ENCODE data around the gene JMJD7.

The JMJD7 gene

DNA sequence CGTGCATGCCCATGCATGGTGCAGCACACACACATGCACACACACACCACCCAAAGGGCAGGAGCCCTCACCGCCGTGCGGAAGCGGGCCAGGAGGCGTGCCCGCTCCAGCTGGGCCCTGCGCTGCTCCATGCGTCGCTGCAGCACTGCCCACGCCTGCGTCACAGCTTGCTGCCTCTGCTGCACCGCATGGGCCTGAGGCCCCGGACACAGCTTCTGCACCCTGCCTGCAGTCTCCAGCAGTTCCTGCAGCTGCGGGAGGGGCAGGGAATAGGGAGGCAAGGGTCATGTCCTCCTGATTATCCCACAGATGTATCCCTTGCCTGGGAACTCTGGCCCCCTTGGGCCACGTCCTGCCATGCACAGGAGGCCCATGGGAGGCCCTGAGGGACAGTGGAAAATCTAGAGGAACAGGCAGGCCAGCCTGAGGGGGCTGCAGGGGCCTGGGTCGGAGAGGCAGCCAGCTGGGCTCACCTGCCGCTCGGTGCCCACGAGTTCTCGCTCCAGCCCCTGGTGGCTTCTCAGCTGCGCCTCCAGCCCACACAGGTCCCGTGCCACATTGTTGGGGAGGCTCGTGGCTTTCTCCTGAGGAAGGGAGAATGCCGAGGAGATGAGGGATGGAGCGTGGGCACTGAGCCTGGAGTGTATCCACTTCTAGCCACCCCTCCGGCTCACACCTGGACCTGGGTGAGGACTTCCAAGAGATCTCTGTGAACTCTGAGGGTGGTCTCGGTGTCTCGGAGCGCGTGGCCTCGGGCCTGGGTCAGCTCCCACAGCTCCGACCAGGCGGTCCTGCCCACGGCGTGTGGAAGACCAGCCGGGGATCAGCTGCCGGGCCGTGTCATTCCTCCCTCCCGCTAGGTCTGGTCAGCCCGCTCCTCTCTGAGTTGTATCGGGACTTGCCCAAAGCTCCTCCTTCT lies 42.1 kb downstream of the JMJD7 start:
- Histone ChIP-seq H3K9me3 (no peaks in the 10 kb centered on the region), H3K27me3 (no peaks in the 10 kb centered on the region), H3K4me1 (peaks cover 11% of the 10 kb centered on the region), H3K36me3 (no peaks in the 10 kb centered on the region), H3K4me3 (ENCODE audit: low read depth, low read length) (no peak overlapping the region)
- no peak for TF ChIP-seq CTCF (IDR thresholded peaks at IDR 0.05; ENCODE audit: low read depth, low read length)
- DNase-seq = no peak

DNA sequence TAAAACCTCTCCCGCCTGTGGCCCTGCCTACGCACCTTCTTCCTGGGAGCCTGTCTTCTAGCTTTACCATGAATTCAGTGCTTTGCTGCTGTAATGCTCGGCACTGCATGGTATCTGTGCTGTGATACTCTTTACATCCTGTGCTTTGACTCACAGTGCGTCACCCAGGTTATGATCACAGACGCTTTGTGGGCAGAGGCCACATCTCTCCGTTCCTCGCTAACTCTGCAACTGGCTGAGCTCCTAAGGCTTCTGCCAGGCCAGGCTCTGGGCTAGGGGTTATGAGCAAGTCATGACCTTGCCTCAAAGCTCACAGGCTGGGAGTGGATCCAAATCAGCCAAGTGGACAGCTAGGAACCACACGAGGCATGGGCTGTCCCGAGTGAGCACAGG lies 42.8 kb downstream of the JMJD7 start:
- Histone ChIP-seq H3K36me3 (no peaks in the 10 kb centered on the region), H3K4me3 (ENCODE audit: low read depth, low read length) (no peak overlapping the region), H3K9me3 (no peaks in the 10 kb centered on the region), H3K4me1 (peaks cover 11% of the 10 kb centered on the region), H3K27me3 (no peaks in the 10 kb centered on the region)
- TF ChIP-seq CTCF (IDR thresholded peaks at IDR 0.05; ENCODE audit: low read depth, low read length) = no peak
- DNase-seq = no peak

GRCh38 chr15:41871175-41871905 lies 43.4 kb downstream of the JMJD7 start:
- TF ChIP-seq CTCF (IDR thresholded peaks at IDR 0.05; ENCODE audit: low read depth, low read length) = no peak
- Histone ChIP-seq H3K4me1 (peaks cover 7% of the 10 kb centered on the region), H3K9me3 (no peaks in the 10 kb centered on the region), H3K36me3 (no peaks in the 10 kb centered on the region), H3K27me3 (no peaks in the 10 kb centered on the region), H3K4me3 (ENCODE audit: low read depth, low read length) (no peak overlapping the region)
- DNase-seq = no peak

DNA sequence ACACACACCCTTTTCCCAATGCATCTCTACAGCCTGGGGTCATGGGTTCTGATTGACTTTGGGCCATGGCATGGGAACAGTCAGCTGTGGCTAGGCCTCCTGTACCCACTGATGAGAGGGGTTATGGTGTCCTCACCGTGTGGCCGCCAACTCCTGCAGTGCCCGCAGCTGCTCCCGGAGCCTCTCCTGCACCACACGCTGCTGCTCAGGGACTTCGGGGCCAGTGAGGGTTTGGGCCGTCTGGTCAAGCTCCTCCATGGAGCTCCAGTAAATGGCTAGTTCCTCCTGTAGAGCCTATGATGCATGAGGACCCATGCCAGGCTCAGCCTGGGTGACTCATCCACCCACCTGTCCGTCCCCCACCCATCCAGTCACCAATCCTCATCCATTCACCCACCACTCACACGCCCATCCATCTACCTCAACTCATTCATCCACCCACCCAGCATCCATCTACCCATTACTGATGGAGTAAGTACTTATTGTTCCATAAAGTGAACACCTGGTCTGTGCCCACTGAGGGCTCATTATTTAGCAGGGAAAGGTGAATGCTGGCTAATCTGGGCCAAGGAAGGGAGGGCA lies 44.4 kb downstream of the JMJD7 start:
- H3K27me3 ChIP-seq = no peaks in the 10 kb centered on the region
- H3K36me3 ChIP-seq = no peaks in the 10 kb centered on the region
- H3K9me3 ChIP-seq = no peaks in the 10 kb centered on the region
- no peaks in the 10 kb centered on the region; the same call in 1 of the 2 replicates for H3K4me1 ChIP-seq
- no peak for TF ChIP-seq CTCF (IDR thresholded peaks at IDR 0.05; ENCODE audit: low read depth, low read length)
- DNase-seq = no peak
- no peak overlapping the region for H3K4me3 ChIP-seq (ENCODE audit: low read depth, low read length)

- no peak for TF ChIP-seq CTCF (IDR thresholded peaks at IDR 0.05; ENCODE audit: low read depth, low read length)
- Histone ChIP-seq H3K36me3 (no peaks in the 10 kb centered on the region), H3K9me3 (no peaks in the 10 kb centered on the region), H3K4me3 (ENCODE audit: low read depth, low read length) (no peak overlapping the region), H3K4me1 (peaks cover 10% of the 10 kb centered on the region), H3K27me3 (no peaks in the 10 kb centered on the region)
- no peak for DNase-seq
Measured at GRCh38 chr15:41873711-41874110, 45.8 kb downstream of the JMJD7 start.
